Putamen (tissue), 1 donor: ENCODE results near the gene ATP6V0D1.

ENCODE experiments used
- DNase-seq: peaks from one replicate; pipeline ENCODE4 v3.0.0-alpha.2; 2016; ENCODE audit warnings: low spot score

ATP6V0D1 gene

DNA sequence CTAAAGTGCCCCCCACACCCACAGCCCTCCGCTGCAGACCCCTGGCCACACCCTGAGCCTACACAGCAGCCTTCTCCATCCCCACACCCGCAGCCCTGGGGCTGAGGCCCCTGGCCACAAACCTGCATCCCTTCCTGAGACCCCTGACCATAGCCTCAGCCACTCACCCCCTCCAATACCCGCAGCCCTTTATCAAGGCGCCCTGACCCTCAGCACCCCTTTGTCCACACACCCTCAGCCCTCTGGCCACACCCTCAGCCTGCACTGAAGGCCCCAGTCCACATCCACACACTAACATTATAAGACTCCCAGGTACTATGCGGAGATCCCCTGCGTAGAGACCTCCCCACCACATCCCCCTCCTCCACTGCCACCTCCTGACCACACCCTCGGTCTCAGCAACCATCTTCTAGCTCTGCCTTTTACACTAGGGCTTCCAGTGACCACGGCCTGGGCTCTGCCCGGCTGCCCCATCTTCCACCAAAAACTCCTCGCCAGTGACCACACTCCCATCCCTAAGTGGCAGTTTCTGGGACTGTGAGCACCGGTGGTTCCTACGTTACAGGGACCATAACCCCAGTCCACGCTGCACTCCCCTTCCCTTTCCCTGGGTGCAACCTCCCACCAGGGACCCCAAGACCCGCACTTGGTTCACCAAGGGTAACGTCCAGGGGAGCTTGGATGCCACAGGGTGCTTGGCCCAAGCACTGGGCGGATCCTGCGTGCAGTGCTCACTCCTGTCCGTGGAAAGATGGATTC, 88.5 kb downstream of the ATP6V0D1 start:
- DNase-seq = no peak

DNA sequence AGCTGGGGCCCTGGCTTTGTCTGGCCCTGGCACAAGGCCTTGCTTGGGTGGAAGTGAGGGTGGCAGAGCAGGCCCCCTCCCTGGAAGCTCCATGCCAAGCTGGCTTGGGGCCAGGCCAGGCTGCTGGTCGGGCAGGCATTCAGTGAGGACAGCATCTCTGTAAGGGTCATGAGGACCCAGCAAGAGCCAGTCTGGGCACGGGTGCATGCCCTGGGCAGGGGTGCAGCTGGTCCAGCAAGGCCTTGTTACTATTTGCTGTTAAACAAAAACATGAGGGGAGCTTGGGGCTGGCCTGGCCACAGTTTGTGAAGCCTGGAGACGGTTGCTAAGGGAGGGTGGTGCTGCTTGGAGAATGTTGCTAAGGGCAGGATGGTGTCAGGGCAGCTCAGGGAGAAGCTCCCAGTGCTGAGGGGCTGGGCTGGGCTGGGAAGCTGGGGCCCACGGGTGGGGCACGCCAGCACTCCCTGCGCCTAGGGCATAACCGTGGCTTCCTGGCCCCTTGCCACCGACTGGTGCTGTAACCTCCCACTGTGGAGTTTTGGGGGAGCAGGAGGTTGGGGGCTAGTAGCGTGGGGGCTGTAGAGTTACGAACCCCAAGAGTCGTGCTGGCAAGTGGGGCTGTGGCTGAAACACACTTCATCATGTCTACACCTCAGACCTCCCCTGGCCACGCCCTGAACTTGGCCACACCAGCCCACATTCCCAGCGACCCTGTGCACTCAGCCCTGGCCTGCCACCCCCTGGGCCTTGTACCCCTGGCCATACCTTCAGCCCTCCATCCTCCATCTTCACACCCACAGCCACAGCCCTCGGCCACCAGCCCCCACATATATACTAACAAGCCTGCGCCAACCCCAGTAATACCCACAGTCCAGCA, 89.3 kb downstream of the ATP6V0D1 start:
- DNase-seq = peak; percentile 98

DNA sequence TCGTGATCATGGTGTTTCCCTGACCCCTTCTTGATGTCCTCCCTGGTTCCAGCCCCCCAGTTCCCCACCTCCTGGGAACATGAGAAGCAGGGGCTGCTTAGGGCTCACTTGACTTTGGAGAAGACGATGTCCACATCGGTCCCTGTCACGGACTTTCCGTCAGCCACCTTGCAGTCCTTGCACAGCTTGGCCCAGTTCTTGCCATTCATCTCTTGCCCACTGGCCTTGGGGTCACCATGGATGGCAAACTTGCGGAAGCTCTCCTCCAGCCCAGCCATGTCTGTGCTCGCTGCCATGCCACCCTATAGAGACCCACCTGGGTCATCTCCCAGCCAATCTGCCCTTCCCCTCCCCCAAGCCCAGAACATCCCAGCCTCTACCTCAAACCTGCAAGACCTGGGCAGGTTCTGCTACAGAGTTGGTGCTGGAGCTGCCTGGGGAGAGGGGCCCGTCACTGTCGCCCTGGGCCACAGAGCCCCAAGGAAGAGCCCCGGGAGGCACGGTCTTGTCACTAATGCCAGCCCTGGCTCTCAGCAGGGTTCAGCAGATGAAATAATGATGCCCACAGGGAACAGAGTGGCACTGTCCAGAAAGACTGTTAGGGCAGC, 90.0 kb downstream of the ATP6V0D1 start:
- peak; percentile 39 for DNase-seq

DNA sequence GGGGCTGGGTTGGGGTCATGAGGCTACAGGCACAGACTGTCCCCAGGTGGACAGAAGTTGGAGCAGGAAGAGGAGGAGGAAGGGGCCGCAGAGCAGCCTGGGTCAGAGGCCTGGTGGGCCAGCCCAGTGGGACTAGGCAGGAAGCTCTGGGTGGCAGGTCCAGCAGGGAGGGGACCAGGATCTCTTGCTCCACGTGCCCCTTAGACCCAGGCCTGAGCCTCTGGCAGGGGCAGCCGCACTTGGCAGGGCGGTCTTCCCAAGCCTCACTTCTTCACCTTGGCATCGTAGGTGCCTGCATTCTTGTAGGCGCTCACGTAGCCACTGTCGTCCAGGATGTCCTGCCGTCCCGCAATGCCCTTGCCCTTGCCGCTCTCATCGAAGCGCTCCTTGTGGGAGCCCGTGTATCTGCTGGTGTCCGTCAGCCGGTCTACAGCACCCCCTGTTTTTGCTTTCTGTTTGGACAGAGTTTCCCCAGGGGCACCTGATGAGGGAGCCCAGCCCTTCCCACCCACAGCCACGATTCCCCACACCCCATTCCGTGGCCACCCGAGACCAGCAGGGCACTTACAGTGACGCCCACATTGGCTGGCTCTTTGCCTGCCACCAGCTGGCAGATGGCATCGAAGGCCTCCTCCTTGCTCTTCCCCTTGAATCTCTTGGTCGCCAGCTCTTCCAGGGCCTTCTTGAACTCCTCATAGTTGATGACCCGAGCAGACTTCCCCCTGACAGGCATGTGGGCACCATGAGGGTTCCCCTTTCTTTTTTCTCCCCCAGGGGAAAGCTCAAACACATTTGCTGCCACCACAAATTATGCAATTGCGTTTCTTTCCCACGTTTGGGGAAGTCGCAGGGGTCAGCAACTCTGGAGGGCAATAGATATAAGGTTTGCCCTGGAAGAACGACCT, 90.8 kb downstream of the ATP6V0D1 start:
- peak; percentile 78 for DNase-seq

DNA sequence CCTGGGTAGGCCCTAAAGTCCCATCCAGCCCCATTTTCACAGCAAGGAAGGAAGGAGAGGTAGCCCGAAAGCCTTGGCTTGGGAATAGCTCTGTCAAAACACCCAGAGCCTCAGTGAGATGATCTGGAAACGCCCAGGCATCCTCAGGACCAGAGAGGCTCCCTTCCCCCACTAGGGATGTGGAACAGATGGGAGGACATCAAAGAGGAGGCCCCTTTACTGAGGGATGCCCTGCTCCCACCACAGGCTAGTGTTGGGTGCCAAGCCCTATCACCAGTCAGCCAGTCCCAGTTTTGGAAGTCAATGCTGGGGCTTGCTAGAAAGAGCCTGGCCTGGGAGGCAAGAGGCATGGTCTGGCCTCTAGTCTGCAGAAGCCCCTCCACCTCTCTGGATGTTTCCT, 92.4 kb downstream of the ATP6V0D1 start:
- DNase-seq = no peak

DNA sequence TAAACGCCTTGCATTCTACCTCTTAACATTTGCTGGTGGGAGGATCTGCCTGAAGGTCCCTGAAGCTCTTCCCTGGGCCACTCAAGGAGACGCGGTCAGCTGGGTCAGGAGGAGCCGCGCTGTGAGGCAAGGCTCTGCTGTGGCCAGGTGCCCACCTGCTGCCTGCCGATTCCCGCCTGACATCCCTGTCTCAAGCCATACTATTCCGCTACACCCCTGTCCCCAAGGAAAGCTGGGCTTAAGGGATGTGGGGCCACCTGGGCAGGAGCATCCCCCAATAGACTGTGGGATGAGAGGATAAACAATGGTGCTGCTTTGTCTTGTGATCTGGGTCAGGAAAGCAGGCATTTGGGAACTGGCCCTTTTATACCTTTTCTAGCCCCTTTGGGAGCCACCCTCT, 92.8 kb downstream of the ATP6V0D1 start:
- no peak for DNase-seq
